GM12801 (cell line): ENCODE results near the gene NOD1.

Experiments used
- TF ChIP-seq, protein P1 (sequence below): IDR thresholded peaks from one replicate; pipeline ENCODE4 v1.5.1; 2011; ENCODE audit warnings: control low read depth; ENCODE audit not compliant: insufficient read length; ENCODE audit errors: extremely low read depth

Gene NOD1

DNA sequence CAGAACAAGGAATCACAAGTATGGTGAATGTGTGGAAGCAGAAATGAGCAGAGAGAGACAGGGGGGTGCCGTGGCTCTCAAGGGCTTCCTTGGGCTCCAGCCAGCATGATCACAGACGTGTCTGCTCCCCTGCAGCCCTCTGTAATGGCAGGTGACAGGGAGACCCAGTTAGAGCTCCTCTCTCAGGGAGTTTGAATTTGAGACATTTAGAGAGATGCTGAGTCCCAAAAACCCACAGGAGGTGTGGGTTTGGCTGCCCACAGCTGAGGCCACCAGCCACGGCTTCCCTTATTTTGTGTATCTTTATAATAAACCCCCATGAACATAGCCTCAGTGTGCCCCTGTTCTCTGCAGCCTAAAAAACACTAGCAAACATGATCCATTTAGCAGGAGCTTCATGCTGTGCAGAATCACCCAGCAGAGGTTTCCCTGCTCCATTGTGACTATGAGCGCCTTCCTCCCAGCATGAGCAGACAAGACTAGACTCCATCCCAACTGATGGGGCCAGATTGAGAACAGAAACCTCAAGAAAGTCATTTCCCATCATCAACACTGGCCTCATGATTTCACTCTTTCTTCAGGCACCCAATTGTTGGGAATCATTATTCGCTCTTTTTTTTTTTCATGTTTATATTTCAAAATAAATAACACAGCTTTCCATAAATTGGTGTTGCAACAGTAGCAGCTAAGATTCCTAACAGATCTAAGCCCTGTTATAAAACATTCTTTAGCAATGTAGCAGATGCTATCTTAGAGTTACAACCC lies 13.4 kb downstream of the NOD1 start:
- TF ChIP-seq, protein P1, sequence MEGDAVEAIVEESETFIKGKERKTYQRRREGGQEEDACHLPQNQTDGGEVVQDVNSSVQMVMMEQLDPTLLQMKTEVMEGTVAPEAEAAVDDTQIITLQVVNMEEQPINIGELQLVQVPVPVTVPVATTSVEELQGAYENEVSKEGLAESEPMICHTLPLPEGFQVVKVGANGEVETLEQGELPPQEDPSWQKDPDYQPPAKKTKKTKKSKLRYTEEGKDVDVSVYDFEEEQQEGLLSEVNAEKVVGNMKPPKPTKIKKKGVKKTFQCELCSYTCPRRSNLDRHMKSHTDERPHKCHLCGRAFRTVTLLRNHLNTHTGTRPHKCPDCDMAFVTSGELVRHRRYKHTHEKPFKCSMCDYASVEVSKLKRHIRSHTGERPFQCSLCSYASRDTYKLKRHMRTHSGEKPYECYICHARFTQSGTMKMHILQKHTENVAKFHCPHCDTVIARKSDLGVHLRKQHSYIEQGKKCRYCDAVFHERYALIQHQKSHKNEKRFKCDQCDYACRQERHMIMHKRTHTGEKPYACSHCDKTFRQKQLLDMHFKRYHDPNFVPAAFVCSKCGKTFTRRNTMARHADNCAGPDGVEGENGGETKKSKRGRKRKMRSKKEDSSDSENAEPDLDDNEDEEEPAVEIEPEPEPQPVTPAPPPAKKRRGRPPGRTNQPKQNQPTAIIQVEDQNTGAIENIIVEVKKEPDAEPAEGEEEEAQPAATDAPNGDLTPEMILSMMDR: no peak

DNA sequence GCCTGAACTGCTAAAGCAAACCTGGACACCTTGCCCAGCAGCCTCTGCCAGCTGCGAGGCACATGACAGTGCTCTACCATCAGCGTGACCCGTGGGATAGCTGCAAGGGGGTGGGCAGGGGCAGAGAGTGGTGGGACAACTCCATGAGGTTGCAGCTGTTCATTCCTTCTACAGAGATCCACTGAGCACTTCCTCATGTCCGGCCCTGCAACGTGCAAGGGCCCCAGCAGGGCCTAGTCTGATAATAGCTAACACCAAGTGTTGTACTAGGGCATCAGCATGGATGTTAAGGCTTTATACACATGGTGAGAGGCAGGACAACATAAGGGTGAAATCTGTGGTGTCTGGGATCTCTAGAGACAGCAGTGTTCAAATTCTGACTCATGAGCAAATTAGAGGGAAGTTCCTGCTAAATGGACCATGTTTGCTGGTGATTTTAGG lies 14.3 kb downstream of the NOD1 start:
- TF ChIP-seq, protein P1: no peak

DNA sequence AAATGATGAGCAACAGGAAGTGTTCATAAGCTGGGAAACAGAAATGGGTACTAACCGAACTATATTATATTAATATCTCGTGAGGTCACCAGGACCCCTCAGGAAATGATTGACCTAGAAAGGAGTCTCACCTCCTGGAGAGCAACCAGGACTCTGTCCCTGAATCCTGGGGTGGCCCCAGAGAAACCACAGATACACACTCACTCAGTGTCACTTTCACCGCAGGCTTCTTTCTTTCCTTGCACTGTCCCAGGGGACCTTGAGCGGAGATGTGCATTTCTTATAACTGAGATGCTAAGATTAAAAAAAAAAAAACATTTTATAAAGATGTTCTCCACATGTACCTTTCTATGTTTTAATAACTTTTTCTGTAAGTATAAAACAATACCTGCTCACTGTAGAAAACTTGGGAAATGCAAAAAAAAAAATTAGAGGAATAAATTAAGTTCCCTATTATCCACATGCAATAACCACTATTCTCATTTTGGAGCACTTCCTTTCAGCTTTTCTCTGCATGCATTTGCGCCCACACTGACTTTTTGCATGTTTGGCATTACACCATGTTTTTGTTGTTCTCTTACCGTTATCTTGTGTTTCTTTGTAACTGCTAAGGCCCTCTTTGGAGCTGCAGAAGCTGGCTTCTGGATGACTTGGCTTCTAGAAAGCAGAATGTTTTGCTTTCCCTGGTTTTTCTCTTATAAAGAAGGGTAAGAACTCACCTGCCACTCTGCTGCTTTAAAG lies 15.0 kb downstream of the NOD1 start:
- TF ChIP-seq, protein P1: no peak

DNA sequence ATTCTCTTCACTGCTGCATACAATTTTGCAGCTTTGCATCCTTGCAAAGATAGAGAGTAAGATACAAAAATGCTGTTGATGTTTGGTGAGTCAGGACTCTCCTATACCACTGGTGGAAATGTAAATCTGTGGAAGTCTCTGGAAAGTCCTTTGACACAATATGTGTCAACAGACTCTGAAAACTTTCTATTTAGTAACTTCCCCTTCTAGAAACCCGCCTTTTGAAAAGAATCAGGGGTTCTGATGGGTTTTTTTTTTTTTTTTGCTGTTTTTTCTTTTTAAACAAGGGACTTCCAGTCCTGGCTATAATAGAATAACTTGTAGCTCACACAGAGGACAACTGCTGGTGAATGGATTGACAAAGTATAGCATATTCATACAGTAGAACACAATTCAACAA lies 16.4 kb downstream of the NOD1 start:
- TF ChIP-seq, protein P1: no peak

DNA sequence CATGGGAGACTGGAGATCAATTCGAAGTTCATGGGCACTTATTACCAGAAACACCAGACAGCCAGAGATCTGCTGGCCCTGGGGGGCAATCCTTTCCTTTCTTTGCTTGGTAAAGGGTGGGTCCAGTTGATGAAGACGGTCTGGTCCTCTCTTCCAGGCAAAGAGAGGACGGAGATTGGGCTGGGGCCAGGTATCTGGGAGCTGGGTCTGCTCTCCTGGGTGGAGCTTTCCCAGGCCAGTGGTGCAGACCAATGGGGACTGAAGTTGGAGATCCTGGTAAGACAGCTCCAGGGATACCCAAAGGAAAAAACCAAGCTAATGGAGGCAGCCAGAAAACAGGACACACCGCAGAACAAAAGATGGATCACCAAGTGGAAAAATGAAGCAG lies 18.3 kb downstream of the NOD1 start:
- TF ChIP-seq, protein P1: no peak

DNA sequence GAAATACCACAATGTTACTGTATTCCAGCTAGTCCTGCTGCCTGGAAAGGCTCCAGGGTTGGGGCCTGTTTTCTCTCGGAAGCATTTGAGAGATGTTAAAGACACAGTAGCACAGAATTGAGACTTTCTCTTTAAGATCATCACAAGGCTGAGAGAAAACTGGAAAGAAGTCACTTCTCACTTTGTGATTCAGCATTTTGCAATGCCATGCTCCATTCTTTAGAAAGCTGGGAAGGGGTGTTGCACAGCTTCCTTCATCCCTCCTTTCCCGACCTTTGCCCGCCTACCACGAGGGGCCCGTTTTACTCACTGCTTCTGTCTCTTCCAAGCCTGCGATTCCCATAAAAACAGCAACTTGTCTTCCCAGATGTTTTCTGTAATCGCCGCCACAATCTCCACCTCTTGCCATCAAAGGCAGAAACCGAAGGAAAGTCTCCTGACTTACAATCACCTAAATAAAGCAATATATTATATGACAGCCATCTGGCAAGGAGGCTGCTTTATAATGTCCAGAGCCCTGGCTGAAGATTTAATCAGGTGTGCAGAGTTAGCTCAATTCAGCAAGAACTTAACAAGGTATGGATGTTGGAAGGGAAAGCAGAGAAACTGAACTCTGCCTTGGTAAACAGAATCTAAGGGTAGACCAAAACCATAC lies 18.9 kb downstream of the NOD1 start:
- TF ChIP-seq, protein P1: no peak

DNA sequence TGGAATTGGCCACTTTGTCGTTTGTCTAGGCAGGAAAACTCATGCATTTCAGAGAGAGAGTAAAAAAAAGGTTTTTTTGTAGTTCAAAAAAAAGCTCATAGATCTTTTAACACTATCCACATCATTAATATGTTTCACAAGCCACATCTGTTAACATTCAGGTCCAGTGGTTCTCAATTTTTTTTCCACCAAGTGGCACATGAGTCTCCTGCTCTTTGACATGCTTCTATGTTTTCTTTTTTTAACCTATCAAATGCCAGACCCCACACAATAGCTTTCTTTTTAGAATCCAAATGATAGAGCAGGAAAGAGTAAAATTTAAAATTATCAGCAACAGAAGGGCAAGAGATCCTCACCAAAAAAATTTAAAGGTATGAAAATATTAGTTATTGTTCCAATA lies 20.3 kb downstream of the NOD1 start:
- TF ChIP-seq, protein P1: no peak
